ENCODE measurements around the gene CYTH3.

The CYTH3 gene

DNA sequence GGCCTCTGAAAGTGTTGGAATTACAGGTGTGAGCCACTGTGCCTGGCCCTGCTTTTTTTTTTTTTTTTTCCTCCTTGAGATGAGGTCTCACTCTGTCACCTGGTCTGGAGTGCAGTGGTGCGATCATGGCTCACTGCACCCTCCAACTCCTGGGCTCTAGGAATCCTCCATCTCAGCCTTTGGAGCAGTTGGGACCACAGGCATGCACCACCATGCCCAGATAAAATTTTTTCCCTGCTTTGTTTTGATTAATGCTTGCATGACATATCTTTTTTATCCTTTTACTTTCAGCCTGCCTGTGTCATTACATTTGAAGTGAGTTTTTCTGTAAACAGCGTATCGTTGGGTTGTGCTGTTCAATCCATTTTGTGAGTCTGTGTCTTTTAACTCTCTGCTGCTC is 144.2 kb downstream of the CYTH3 start:
- ATAC-seq (ENCODE audit: low read depth) = no peak
- no peak overlapping the region for H3K4me3 ChIP-seq (ENCODE audit: severe bottlenecking)
- DNase-seq (ENCODE audit: low spot score) = no peak
- no peak for TF ChIP-seq CTCF (IDR thresholded peaks at IDR 0.05; ENCODE audit: poor library complexity, severe bottlenecking)
- peaks cover 48% of the 10 kb centered on the region for H3K36me3 ChIP-seq (ENCODE audit: low read depth)
- no peak overlapping the region for H3K27ac ChIP-seq (ENCODE audit: poor library complexity, severe bottlenecking)
- no peaks in the 10 kb centered on the region for H3K27me3 ChIP-seq (ENCODE audit: insufficient read depth, poor library complexity, severe bottlenecking)
- no peaks in the 10 kb centered on the region for H3K4me1 ChIP-seq (ENCODE audit: insufficient read depth, poor library complexity, severe bottlenecking)
- H3K9me3 ChIP-seq (ENCODE audit: severe bottlenecking) = no peaks in the 10 kb centered on the region

GRCh38 chr7:6127110-6127490 is 145.3 kb downstream of the CYTH3 start:
- Histone ChIP-seq H3K27ac (ENCODE audit: poor library complexity, severe bottlenecking) (no peak overlapping the region), H3K4me3 (ENCODE audit: severe bottlenecking) (no peak overlapping the region), H3K27me3 (ENCODE audit: insufficient read depth, poor library complexity, severe bottlenecking) (no peaks in the 10 kb centered on the region), H3K9me3 (ENCODE audit: severe bottlenecking) (no peaks in the 10 kb centered on the region), H3K4me1 (ENCODE audit: insufficient read depth, poor library complexity, severe bottlenecking) (no peaks in the 10 kb centered on the region), H3K36me3 (ENCODE audit: low read depth) (peaks cover 58% of the 10 kb centered on the region)
- DNase-seq (ENCODE audit: low spot score) (no peak), ATAC-seq (ENCODE audit: low read depth) (no peak)
- no peak for TF ChIP-seq CTCF (IDR thresholded peaks at IDR 0.05; ENCODE audit: poor library complexity, severe bottlenecking)

- DNase-seq (ENCODE audit: low spot score) = no peak
- Histone ChIP-seq H3K36me3 (ENCODE audit: low read depth) (peaks cover 81% of the 10 kb centered on the region), H3K9me3 (ENCODE audit: severe bottlenecking) (peaks cover 9% of the 10 kb centered on the region), H3K4me3 (ENCODE audit: severe bottlenecking) (no peak overlapping the region), H3K27ac (ENCODE audit: poor library complexity, severe bottlenecking) (no peak overlapping the region), H3K4me1 (ENCODE audit: insufficient read depth, poor library complexity, severe bottlenecking) (no peaks in the 10 kb centered on the region), H3K27me3 (ENCODE audit: insufficient read depth, poor library complexity, severe bottlenecking) (no peaks in the 10 kb centered on the region)
- no peak for ATAC-seq (ENCODE audit: low read depth)
- TF ChIP-seq CTCF (IDR thresholded peaks at IDR 0.05; ENCODE audit: poor library complexity, severe bottlenecking) = no peak
Observed at GRCh38 chr7:6123843-6124242, 148.6 kb downstream of the CYTH3 start.

DNA sequence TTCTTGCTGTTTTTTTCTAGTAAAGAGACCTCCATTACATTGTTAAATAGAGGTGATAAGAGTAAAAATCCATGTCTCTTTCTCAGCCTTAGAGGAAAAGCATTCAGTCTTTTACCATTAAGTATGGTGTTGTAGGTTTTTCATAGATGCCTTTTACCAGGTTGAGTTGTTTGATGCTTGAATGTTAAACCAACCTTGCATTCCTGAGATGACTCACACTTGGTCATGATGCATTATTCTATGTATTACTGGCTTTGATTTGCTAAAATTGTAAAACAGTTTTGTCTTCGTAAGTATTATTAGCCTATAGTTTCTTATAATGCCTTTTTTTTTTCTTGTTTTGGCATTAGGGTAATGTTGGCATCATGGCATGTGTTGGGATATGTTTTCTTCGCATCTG is 151.3 kb downstream of the CYTH3 start:
- Histone ChIP-seq H3K36me3 (ENCODE audit: low read depth) (peaks cover 89% of the 10 kb centered on the region), H3K27me3 (ENCODE audit: insufficient read depth, poor library complexity, severe bottlenecking) (no peaks in the 10 kb centered on the region), H3K4me3 (ENCODE audit: severe bottlenecking) (no peak overlapping the region), H3K4me1 (ENCODE audit: insufficient read depth, poor library complexity, severe bottlenecking) (no peaks in the 10 kb centered on the region), H3K27ac (ENCODE audit: poor library complexity, severe bottlenecking) (no peak overlapping the region), H3K9me3 (ENCODE audit: severe bottlenecking) (peaks cover 9% of the 10 kb centered on the region)
- DNase-seq (ENCODE audit: low spot score) = no peak
- ATAC-seq (ENCODE audit: low read depth) = no peak
- no peak for TF ChIP-seq CTCF (IDR thresholded peaks at IDR 0.05; ENCODE audit: poor library complexity, severe bottlenecking)

DNA sequence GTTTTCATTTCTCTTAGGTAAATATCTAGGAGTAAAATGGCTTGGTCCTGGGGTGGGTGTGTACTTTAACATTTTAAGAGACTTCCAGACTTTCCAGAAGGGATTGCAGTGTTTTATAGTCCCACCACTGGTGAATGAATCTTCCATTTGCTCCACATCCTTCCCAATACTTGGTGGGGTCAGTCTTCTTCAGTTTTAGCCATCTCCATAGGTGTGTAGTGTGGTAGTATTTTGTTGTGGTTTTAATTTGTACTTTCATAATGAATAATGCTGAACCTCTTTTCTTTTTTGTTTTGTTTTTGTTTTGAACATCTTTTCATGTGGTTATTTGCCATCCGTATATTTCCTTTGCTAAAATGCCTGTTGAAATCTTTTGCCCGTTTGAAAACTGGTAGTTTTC is 154.9 kb downstream of the CYTH3 start:
- TF ChIP-seq CTCF (IDR thresholded peaks at IDR 0.05; ENCODE audit: poor library complexity, severe bottlenecking) = no peak
- H3K27ac ChIP-seq (ENCODE audit: poor library complexity, severe bottlenecking) = no peak overlapping the region

More for the DNA sequence above, 154.9 kb downstream of the CYTH3 start:
- no peak for ATAC-seq (ENCODE audit: low read depth)
- H3K27me3 ChIP-seq (ENCODE audit: insufficient read depth, poor library complexity, severe bottlenecking) = no peaks in the 10 kb centered on the region
- peaks cover 85% of the 10 kb centered on the region for H3K36me3 ChIP-seq (ENCODE audit: low read depth)
- H3K4me1 ChIP-seq (ENCODE audit: insufficient read depth, poor library complexity, severe bottlenecking) = no peaks in the 10 kb centered on the region
- peaks cover 9% of the 10 kb centered on the region for H3K9me3 ChIP-seq (ENCODE audit: severe bottlenecking)
- no peak overlapping the region for H3K4me3 ChIP-seq (ENCODE audit: severe bottlenecking)
- no peak for DNase-seq (ENCODE audit: low spot score)

Measured in RWPE2 (cell line).